ENCODE results near the gene SYNE4.

DNA sequence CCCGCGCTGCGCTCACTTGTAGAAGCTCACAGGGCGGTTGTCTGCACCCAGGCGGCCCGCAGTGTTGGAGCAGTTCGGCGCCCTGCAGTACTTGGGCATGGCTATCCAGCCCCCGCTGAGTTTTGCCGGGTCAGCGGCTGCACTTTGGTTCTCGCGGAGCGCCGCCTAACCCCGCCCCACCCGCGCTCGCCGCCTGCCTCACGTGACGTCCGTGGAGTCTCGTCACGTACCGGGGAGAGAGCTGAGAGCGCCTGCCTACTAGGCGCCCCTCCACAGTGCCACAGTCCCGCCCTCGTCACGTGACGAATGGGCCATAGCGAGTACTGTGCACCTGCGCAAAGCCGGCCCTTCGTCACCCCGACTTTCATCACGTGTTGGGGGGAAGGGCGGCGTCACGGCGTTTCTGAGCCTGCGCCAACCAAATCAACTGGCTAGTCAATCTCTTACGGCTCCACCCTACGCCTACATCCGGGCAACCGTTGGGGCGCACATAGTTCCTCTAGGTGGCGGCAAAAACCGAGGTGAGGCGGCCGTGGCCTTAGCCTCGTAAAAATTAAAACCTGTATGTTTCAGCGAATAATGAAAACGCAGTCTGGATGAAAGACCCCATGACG lies 45.6 kb upstream of the SYNE4 start, which contains the start of gene THAP8:
- TF ChIP-seq POLR2A (IDR thresholded peaks at IDR 0.05) (peak; percentile 80), POLR2AphosphoS5 (IDR thresholded peaks at IDR 0.05) (peak; percentile 80 to 92 (median 87))
- TF ChIP-seq, protein P1, sequence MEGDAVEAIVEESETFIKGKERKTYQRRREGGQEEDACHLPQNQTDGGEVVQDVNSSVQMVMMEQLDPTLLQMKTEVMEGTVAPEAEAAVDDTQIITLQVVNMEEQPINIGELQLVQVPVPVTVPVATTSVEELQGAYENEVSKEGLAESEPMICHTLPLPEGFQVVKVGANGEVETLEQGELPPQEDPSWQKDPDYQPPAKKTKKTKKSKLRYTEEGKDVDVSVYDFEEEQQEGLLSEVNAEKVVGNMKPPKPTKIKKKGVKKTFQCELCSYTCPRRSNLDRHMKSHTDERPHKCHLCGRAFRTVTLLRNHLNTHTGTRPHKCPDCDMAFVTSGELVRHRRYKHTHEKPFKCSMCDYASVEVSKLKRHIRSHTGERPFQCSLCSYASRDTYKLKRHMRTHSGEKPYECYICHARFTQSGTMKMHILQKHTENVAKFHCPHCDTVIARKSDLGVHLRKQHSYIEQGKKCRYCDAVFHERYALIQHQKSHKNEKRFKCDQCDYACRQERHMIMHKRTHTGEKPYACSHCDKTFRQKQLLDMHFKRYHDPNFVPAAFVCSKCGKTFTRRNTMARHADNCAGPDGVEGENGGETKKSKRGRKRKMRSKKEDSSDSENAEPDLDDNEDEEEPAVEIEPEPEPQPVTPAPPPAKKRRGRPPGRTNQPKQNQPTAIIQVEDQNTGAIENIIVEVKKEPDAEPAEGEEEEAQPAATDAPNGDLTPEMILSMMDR (IDR thresholded peaks at IDR 0.05), result peak; percentile 45 to 85 (median 62)
